GM19395 (cell line): Measurements from ENCODE around the gene CASP6.

Experiments used
- ATAC-seq: cut with Tn5 transposase; IDR thresholded peaks from one replicate; pipeline ENCODE4 v1.9.1; 2021; ENCODE audit warnings: mild to moderate bottlenecking, moderate library complexity; ENCODE audit not compliant: unreplicated experiment

The CASP6 gene

DNA sequence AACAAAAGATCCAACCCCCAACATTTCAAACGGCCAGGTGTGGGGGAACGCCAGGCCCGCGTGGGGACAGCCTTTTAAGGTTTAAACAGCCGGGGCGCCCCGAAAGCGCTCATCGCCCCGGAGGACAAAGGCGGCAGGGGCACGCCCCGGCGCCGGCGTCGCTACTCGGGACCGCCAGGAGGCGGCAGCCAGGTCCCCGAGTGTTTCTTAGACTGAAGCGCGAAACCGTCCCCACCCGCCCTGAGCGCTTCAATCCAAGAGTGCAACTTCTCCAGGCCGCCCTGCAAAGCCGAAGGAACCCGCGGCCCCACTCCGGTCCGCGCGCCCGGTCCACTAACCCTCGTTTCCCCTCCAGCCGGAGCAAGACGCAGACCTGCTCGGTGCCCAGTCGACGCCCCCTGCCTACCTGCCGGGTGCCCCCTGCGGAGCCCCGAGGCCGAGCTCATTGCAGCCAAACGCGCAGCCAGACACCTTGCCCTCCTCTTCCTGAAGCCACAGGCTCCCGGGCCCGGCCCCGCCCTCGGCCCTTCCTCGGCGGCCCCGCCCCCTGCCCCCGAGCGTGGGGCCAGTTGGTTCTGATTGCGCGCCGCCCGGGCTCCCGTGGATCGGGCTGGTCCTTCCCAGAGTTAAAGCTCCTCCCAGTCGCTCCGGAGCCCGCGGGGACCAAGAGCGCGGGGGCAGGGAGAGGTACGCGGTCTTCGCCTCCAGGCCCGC lies at the start of gene CASP6:
Gene CASP6, minus strand, starts transcription at position 496 of the 714 bp plus-strand sequence. Its CDS starts 50 bp downstream, at position 446.
- peak; percentile 71 for ATAC-seq

DNA sequence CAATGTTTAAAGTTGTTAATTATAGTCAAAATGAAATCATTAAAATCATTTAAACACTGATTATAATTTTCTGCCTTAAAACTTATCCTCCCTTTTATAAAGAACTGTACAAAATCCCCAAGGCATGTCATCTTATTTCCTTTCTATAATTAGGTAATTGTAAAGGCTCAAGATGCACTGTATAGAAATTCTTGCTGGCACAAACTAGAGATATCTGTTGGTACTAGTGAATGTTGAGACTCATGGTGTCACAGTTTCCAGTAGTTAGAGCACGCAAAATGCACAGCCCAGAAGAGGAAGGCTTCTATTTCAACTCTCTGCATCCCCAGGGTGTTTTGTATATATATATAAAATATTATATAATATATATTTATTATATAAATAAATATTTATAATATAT lies 49.3 kb upstream of the CASP6 start:
- ATAC-seq, result no peak

DNA sequence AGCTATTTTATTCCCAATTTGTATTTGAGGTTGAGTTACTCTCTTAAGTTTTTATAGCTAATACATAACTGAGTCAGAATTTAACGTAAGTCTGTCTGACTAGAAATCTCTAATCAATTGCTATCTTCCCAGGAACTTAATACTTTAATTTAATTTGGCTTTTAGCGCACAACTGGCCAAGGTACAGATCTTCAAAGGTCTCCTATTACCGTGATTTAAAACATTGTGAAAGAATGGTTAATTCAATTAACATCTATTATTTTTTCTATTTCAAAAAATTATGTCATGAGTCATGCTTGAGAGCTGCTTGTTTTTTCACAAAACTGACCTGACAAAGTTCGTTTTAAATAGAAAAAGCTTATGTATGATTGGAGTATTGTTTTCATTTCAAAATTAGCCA lies 48.6 kb upstream of the CASP6 start:
- no peak for ATAC-seq

DNA sequence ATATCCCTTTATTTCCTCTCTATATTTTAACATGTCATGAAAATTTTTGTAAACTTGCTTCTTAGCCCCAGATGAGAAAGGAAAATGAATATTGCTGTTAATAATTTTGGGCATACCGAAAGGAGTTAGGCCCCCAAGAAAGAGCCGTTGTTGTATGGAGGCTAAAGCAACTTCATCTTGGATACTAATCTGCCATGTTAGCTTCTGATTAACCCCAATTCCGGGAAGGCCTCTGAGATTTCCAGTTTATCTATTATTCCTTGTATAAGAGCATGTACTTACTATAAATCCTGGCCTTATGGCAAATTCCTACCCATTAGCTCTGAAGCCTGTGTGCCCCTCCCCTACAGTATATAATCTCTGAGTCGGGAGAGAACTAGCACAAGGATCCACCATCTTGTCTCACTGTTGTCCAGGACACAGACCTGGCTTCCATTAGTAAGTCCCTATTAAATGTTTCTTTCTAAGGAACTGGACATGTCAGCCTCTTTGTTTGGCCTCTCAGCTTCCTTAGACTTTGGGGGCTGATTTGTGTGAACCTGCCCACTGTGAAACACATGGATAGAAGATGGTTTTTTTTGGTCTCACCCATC lies 47.5 kb upstream of the CASP6 start:
- ATAC-seq, result no peak

DNA sequence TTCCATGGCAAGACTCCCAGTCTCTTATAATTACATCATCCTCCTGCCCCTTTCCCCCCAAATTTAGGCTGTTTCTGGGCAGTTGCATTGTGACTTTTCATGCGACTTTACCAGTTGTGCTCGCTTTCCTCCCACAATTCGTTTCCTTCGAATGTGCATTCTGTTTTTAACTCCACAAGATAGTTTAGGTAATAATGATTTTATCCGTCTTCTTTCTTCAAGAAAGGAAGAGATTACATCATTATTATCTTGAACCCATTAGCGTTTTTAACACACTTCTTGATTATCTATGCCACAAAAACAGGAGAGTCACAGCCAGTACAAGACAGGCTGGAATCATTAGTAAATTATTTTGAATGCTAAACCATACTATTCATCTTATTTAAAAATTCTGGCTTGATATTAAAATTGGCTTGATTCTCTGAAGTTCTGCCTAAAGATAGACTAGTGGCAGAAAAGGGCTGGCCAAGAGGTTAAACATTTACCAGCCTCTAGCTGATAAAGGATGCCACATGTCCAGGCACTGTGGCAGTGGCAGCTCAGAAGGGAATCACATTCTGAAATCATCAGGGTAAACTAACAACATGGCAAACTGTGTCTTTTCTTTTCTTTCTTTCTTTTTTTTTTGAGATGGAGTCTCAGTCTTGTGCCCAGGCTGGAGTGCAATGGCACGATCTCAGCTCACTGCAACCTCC lies 46.3 kb upstream of the CASP6 start:
- no peak for ATAC-seq

DNA sequence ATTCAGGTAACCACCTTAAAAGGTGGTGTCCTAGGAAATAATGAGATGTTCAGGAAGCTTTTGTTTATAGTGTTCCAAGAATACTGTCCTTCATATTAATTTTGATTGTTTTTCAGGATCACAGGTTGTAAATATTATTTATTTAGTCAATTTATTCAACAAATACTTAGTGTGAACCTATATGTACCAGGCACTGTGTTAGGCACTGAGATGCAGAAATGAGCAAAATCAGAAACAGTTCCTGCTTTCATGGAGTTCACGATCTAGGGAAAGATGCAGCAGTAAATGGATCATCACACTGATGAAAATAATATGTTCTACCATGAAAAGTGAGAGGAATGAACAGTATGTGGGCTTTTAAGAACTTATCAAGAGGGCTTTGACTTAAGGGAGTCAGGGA lies 44.9 kb upstream of the CASP6 start:
- ATAC-seq, result no peak

DNA sequence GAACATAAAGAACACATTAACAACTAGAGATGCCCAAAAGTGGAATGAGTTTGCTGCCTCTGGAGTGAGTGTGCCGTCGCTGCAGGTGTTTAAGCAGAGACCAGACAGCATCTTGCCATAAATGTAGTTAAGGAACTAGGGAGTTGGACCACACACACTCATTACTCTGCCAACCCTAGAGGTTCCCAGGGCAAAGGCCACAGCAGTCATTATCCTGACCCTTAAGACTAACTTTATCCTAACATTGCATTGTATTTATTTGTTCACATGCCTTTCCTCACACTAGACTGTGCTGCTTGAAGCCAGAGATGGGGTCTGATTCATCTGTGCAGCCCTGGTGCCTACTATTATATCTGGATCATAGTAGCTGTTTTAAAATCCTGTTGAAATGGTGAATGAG lies 43.5 kb upstream of the CASP6 start:
- no peak for ATAC-seq

DNA sequence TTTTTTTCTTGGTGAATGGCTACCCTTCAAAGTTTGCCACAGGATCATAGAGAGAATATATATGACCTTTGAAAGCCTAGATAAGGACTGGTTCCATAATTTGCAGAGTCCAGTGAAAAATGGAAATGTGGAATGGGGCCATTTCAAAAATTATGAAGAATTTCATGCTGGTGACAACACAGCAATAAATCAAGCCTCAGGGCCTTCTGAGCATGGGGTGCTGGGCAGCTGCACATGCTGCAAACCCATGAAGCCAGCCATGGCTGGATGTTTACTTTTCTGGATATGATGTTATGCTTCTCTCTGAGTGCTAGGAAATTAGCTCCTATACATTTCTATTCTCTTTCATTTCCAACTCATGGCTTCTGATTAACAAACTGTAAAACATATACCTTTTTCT lies 42.6 kb upstream of the CASP6 start:
- no peak for ATAC-seq

DNA sequence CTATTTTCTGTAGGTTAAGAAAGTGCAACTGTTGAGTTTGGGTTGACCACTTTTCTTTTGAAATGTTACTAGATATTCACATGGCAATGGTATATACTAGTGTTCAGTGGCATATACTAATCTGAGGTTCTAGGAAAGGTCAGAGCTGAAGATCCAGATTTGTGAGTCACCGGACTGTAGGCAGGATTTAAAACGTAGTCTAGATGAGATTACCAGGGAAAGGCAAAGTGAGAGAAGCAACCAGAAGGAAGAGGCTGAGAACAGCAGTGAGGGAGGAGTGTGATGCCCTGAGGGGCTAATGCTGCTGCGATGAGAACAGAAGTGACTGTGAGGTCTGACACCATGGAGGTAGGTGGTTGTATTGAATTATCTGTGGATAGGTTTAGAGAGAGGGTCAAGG lies 36.3 kb upstream of the CASP6 start:
- ATAC-seq, result no peak

DNA sequence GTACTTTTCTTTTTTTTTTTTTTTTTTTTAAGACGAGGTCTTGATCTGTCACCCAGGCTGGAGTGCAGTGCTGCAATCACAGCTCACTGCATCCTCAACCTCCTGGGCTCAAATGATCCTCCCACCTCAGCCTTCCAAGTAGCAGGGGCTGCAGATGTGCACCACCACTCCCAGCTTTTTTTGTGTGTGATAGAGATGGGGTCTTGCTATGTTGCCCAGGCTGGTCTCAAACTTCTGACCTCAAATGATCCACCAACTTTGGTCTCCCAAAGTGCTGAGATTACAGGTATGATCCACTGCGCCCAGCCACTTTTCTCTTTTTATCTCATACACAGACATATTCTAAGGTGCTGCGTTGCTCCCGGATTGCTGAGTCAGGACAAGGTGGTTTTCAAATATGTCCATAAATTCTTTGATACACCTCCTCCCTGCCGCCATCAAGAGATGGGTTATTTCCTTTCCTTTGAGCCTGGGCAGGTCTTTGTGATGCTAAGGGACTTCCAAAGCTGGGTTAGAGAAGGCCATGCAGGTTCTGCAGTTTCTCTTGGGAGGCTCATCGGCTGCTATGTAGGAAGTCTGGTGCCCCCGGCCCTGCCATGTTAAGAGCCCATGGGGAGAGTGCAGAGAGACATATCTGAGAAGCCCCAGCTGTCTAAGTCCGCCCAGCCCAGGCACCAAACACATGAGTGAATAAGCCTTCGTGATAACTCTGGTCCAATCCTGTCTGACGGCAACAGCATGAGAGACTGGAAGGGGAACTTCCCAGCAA lies 35.0 kb upstream of the CASP6 start:
- no peak for ATAC-seq

DNA sequence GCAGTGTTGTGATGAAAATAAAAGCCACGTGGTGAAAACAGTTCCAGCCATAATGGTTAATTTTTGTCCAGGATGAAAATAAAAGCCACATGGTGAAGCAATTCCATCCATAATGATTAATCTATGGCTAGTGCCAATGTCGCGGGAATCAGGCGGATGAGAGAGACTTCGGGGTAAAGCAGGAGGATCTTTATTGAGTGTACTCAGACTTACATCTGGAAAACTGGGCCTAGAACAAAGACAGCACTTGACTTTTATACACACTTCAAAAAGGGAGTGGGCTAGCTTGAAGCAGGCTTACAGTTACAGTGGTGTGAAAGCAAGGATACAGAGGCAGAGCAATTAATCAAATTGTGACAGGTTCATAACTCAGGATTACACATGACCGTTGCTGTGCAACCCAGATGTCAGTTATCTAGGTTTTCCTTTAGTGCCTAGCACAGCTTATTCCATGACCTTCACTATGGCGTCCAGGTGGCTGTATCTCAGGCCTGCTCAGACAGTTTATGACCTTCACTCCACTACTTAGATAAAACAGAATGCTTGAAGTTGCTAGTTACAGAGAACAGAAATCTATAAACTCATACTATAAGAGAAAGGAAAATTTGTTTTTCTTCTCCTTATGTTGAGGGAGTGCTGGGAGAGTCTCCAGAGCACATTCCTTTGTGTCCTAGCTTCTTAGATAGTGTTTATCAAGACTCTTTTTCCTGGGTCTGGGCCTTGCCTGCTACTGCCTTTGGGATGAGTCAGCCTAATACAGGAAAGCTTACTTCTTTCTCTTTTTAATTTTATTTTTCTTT lies 32.5 kb upstream of the CASP6 start:
- no peak for ATAC-seq

DNA sequence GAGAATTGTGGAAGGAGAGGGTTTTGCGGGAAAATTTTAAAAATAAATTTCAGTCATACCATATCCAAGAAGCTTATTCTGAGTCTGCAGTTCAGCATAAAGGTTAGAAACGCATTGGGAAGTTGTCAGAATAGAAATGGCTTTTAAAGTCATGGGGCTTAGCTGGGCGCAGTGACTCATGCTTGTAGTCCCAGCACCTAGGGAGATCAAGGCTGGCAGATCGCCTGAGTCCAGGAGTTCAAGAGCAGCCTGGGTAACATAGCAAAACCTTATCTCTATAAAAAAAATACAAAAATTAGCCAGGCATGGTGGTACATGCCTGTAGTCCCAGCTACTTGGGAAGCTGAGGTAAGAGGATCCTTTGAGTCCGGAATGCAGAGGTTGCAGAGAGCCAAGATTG lies 30.5 kb upstream of the CASP6 start:
- ATAC-seq, result no peak

DNA sequence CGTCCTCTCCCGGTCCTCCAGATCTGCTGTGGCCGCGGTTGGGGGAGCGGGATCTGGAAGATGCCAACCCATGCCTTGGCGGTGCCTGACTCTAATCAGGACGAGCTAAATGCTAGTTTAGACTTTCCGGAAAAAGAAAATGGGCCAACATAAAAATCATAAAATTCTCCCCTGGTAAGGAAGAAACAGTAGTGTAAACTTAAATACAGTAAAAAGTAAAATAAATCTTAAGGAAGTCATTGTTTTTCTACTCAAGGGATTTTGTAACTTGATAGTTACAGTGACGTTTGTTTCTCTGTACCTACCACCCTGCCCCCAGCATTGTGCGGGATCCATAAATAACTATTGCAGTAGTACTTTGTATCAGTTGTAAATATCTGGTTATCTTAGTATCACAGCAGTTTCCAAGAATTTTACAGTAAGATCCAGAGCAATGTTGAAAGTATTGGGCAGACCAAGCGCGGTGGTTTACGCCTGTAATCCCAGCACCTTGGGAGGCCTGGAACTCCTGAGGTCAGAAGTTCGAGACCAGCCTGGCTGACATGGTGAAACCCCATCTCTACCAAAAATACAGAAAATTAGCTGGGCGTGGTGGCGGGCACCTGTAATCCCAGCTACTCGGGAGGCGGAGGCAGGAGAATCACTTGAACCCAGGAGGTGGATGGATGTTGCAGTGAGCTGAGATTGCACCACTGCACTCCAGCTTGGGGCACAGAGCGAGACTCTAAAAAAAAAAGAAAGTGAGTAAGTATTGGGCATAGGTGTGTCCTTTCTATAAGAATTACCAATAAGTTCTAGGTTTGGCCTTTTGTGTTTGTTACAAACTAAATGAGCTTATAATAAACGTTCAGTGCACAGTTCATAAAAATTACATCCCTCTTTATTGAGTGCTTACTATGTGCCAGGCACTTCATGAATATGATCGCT lies 27.6 kb upstream of the CASP6 start:
- ATAC-seq, result no peak

DNA sequence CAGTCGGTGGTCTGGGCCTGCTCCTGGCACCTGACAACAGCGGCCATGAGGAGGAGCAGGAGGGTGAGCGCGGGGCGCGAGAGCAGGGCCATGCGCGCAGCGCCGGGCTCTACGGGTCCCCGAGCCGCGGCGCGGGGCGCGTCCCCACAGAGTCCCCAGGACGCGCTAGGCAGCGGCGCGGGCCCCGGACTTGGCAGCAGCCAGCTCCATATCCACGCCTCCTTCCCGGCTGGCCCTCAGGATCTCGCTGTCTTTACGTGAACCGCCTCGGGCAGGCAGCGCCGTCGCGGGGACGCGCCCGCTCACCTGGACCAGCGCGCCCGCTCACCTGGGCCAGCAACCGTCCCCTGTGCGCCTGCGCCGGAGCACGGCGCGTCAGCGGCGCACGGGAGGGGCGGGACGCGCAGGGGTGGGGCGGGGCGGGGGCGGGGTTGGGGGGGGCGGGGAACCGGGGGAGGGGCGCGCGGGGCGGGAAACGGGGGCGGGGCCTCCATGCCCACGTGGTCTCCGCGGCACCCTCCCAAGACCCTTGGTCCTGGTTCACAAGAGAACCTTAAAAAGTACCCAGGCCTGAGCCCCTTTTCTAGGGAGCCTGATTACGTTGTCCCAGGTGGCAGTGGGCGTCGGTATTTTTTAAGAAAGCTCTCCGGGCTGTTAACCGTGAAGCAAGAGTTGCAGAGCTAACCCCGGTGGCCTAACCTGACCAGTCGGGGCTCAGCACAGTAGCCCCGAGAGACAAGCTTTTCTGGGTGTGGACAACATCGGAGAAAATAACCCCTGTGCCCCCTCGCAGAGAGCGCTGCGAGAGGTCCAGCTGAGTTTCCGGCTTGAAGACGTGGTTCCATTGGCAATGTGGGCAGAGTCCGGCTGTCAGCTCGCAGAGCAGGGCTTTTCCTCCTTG lies 26.7 kb upstream of the CASP6 start, which contains the start of gene PLA2G12A:
Gene PLA2G12A, minus strand, starts transcription at position 353 of the 901 bp plus-strand sequence. Its CDS starts 261 bp downstream, at position 92.
- peak; percentile 83 for ATAC-seq

DNA sequence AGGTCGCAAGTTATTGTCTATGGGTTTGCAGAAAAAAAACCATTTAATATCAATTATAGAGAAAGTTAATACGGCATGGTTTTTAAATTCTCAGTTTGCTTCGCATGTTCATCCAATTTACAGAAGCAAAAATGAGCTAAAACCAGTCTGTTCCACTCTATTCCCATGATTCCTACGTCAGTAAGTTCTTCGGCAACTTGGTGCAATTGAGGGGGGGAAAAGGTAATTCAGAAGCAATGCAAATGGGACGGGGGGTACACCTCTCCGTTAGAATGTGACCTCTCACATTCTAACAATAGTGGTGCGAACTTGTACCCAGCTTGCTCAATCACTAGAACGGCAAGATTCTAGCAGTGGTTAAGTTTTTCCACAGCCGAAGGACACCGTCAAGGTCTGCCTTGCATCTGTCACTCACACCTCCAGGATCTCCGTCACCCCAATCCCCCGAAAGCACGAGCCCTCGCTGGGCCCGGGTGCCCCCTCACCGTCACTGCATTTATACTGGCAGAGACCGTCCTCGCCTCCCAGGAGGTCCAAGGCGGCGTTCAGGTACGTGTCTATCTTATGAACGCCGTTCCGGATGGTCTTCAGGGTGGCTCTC lies 26.0 kb upstream of the CASP6 start:
- no peak for ATAC-seq

DNA sequence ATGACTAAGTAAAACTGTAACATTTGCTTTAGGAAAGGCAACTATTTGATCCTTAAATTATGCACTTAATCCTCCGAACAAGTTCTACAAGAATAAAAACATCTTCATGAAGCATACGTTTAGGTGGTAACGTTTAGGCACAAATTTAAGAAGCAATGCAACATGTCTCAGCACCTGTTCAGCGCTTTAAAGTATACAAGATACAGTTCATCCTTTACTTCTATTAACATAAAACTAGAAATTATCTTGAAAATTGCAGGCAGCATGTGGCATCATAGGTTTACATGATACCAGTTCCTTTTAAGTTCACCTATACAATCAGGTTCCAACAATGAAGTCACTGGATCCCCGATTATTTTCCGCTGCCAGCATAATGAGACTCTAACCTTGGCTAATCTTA lies 25.1 kb upstream of the CASP6 start:
- no peak for ATAC-seq

DNA sequence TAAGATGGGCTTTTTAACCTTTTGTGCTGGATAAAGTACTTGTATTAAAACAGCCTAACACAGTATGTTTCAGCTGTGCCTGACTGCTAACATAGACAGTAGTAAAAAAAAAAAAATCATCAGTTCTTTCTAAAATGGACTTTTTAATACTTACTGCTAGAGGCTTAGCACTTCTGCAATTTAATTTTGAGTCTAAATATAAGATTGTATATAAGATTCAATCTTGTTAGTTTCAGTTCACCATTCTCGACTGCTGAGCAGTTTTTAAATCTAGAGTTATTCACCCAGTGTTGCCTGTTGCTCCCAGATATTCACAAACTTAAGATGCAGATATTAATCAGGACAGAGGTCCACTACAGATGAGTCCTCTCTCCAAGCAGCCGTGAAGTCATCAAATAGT lies 19.9 kb upstream of the CASP6 start:
- no peak for ATAC-seq

DNA sequence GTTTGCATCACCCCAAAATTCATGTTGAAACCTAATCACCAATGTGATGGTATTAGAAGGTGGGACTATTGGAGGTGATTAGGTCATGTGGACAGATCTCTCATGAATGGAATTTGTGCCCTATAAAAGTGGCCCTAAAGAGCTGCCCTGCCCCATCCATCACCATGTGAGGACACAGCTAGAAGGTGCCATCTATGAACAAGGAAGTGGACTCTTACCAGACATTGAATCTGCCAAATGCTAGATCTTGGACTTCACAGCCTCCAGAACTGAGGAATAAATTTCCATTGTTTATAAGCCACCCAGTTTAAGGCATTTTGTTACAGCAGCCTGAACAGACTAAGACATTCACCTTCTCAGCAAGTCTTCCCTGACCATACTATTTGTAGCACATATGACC lies 19.1 kb upstream of the CASP6 start:
- no peak for ATAC-seq
